HL-60 (cell line): ENCODE data around the gene STEAP3.

Experiments
- CTCF ChIP-seq: IDR thresholded peaks from one replicate; pipeline ENCODE4 v1.5.1; 2011; ENCODE audit warnings: low read length, control low read depth, inconsistent platforms; ENCODE audit not compliant: insufficient read depth
- POLR2AphosphoS5 ChIP-seq: IDR thresholded peaks from 2 replicates; pipeline ENCODE4 v1.6.1; 2012; ENCODE audit warnings: low read depth
- REST ChIP-seq: IDR thresholded peaks from 2 replicates; pipeline ENCODE4 v1.6.1; 2012; ENCODE audit warnings: low read depth; ENCODE audit not compliant: insufficient replicate concordance

GRCh38 chr2:119261493-119262225, 38.0 kb downstream of the STEAP3 start:
- TF ChIP-seq CTCF, result no peak
- TF ChIP-seq REST, result no peak
- TF ChIP-seq POLR2AphosphoS5, result no peak
